Activated CD8-positive, alpha-beta T cell treated with anti-CD3 and anti-CD28 coated beads, Interleukin-2, amount 10 ng/mL, durations not matched to agents 7 days and 5 days (primary cell): ENCODE measurements around the gene THOC6. TPM values are rescaled to one million over a fixed set of nuclear protein-coding genes. Genes with fewer than 3 reads are reported as not detected.
"Not testable (repeated sequence)": the region's sequence is repeated elsewhere in the genome, so short reads cannot be mapped to it uniquely, and the experiment has no call there.

ENCODE experiments used
- ATAC-seq: fragments of 150-1000 bp; cut with Tn5 transposase; one replicate; pipeline ENCODE4 v1.10.0; 2021; ENCODE audit warnings: moderate library complexity
- CTCF ChIA-PET: fragments of 350-600 bp; sonication (Branson Sonifier 250); formaldehyde crosslinking; loops from one replicate; lab custom pipeline; 2021; ENCODE audit warnings: antibody characterized with exemption; lab: Charles Lee
- POLR2A ChIA-PET: fragments of 350-600 bp; sonication (Branson Sonifier 250); formaldehyde crosslinking; loops from one replicate; lab custom pipeline; 2021; ENCODE audit warnings: antibody characterized with exemption; lab: Charles Lee
- DNase-seq: peaks from one replicate; pipeline ENCODE4 v3.0.0-alpha.2; 2020
- H3K27ac Mint-ChIP-seq: one replicate; pipeline ENCODE4 v1.8.0; 2021; ENCODE audit warnings: mild to moderate bottlenecking, mixed read lengths
- H3K27me3 Mint-ChIP-seq: one replicate; pipeline ENCODE4 v1.8.0; 2021; ENCODE audit warnings: low read depth, mixed read lengths
- H3K36me3 Mint-ChIP-seq: one replicate; pipeline ENCODE4 v1.8.0; 2021; ENCODE audit warnings: low read depth, mixed read lengths
- H3K4me1 Mint-ChIP-seq: one replicate; pipeline ENCODE4 v1.8.0; 2021; ENCODE audit warnings: low read depth, mixed read lengths
- H3K4me3 Mint-ChIP-seq: one replicate; pipeline ENCODE4 v1.8.0; 2021; ENCODE audit warnings: mild to moderate bottlenecking, mixed read lengths
- H3K9me3 Mint-ChIP-seq: one replicate; pipeline ENCODE4 v1.8.0; 2022; ENCODE audit warnings: mixed read lengths; ENCODE audit not compliant: insufficient read depth
- total RNA-seq, 2 experiments: library from RNA; stranded (reverse); gene quantifications; one replicate each; pipeline ENCODE4 v1.2.3, GENCODE V29; 2021

The THOC6 gene
- total RNA-seq, 2 experiments from 2014 or later, result 57.4 to 57.9 TPM

DNA sequence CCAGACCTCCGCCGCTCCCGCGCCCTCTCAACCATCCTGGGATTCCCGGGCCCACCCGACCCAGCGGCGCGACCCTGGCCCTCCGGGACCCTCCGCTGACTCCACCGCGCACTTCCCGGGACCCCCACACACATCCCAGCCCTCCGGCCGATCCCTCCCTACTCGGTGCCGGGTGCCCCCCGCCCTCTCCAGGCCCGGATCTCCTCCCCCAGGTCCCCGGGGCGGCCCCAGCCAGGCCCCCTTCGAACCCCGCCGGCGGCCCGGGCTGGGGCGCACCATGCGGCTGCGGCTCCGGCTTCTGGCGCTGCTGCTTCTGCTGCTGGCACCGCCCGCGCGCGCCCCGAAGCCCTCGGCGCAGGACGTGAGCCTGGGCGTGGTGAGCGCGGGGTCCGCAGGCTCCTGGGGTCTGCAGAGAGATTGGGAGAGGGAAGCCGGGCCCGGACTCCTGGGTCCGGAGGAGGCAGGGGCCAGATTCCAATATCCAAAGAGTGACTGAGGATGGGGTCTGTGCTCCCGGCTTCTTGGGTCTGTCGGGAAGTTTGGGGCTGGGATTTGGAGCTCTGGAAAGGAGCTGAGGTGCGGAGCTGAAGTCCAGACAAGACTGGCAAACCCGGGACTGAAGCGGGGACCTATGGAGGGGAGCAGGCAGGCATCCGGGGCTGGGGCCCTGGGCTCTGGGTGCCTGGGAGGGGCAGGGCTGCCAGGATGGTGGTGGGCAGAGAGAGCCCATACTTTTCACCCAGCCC, 23.0 kb downstream of the THOC6 start:
- Mint-ChIP-seq H3K27me3 (peaks cover 32% of the 10 kb centered on the region), H3K36me3 (peaks cover 47% of the 10 kb centered on the region), H3K4me3 (peak overlapping the region; percentile 83), H3K9me3 (no peaks in the 10 kb centered on the region), H3K4me1 (peaks cover 59% of the 10 kb centered on the region), H3K27ac (peak overlapping the region; percentile 90)
- CTCF ChIA-PET, result interaction anchor here (0.6 to 16.3 kb wide), 4 partner anchors 12 to 174 kb away, joined by 3 to 270 read pairs (median 24); no protein-coding TSS in a partner anchor
- DNase-seq (peak; percentile 53), ATAC-seq (peak; percentile 42)
- POLR2A ChIA-PET, result interaction anchor here (0.8 to 2.4 kb wide), 4 partner anchors 11 to 87 kb away, joined by 3 to 19 read pairs (median 6); partner anchors contain the start of genes HCFC1R1, THOC6 and ZNF213

DNA sequence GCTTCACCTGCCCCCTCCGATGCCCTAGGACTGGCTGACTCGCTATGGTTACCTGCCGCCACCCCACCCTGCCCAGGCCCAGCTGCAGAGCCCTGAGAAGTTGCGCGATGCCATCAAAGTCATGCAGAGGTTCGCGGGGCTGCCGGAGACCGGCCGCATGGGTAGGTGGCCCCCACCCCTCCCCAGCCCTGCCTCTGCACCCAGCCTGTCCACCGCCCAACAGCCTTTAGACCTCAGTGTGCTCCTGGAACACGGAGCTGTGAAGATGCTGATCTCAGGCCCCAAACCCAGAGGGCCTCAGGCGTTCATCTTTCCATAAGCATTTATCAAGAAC, 23.5 kb downstream of the THOC6 start:
- Mint-ChIP-seq H3K4me1 (peaks cover 64% of the 10 kb centered on the region), H3K9me3 (no peaks in the 10 kb centered on the region), H3K4me3 (peak overlapping the region; percentile 83), H3K27ac (peak overlapping the region; percentile 90), H3K27me3 (peaks cover 32% of the 10 kb centered on the region), H3K36me3 (peaks cover 51% of the 10 kb centered on the region)
- ChIA-PET POLR2A (interaction anchor here (0.8 to 2.4 kb wide), 5 partner anchors 10 to 102 kb away, joined by 3 to 19 read pairs (median 4); partner anchors contain the start of genes HCFC1R1, THOC6 and ZNF213), CTCF (interaction anchor here (0.6 to 16.3 kb wide), 7 partner anchors 12 to 175 kb away, joined by 3 to 270 read pairs (median 4); no protein-coding TSS in a partner anchor)
- ATAC-seq (no peak), DNase-seq (peak; percentile 46)

DNA sequence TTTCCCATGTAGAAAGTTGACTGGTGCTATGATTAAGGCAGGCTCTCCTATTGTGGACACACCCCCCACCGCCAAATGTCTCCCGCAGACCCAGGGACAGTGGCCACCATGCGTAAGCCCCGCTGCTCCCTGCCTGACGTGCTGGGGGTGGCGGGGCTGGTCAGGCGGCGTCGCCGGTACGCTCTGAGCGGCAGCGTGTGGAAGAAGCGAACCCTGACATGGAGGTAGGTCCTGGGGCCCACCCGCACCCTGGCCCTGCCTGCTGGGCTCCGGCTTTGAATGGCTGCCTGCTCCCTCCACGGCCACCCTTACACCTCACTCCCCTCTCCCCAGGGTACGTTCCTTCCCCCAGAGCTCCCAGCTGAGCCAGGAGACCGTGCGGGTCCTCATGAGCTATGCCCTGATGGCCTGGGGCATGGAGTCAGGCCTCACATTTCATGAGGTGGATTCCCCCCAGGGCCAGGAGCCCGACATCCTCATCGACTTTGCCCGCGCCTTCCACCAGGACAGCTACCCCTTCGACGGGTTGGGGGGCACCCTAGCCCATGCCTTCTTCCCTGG, 26.2 kb downstream of the THOC6 start:
- peaks cover 75% of the 10 kb centered on the region for H3K4me1 Mint-ChIP-seq
- no peaks in the 10 kb centered on the region for H3K9me3 Mint-ChIP-seq
- ChIA-PET CTCF (interaction anchor here (1.1 to 16.3 kb wide), 4 partner anchors 9 to 80 kb away, joined by 4 to 270 read pairs (median 20); no protein-coding TSS in a partner anchor), POLR2A (interaction anchor here (1.0 to 2.3 kb wide), 3 partner anchors 11 to 80 kb away, joined by 3 to 7 read pairs (median 3); no protein-coding TSS in a partner anchor)
- DNase-seq, result no peak
- peak overlapping the region; percentile 38 for H3K4me3 Mint-ChIP-seq
- peak overlapping the region; percentile 70 for H3K27ac Mint-ChIP-seq
- H3K27me3 Mint-ChIP-seq, result peaks cover 14% of the 10 kb centered on the region
- peaks cover 64% of the 10 kb centered on the region for H3K36me3 Mint-ChIP-seq
- ATAC-seq, result no peak

DNA sequence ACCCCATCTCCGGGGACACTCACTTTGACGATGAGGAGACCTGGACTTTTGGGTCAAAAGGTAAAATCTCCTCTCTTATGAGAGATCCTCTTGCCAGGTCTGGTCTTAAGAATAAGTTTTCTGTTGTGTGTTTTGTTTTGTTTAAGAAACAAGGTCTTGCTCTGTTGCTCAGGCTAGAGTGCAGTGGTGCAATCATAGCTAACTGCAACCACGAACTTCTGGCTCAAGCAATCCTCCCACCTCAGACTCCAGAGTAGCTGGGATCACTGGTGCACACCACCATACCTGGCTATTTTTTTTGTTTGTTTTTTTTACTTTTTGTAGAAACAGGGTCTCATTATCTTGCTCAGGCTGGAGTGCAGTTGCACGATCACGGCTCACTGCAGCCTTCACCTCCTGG, 26.7 kb downstream of the THOC6 start:
- Mint-ChIP-seq H3K4me3 (peak overlapping the region; percentile 38), H3K36me3 (peaks cover 65% of the 10 kb centered on the region), H3K27me3 (peaks cover 10% of the 10 kb centered on the region), H3K27ac (peak overlapping the region; percentile 70), H3K9me3 (no peaks in the 10 kb centered on the region), H3K4me1 (peaks cover 76% of the 10 kb centered on the region)
- CTCF ChIA-PET, result interaction anchor here (1.6 to 16.3 kb wide), 3 partner anchors 8 to 28 kb away, joined by 4 to 270 read pairs (median 32); no protein-coding TSS in a partner anchor
- no peak for DNase-seq
- ATAC-seq, result no peak
- POLR2A ChIA-PET, result interaction anchor here (1.0 to 1.3 kb wide), 2 partner anchors 15 to 23 kb away, joined by 3 to 4 read pairs; partner anchors contain the start of gene IL32

DNA sequence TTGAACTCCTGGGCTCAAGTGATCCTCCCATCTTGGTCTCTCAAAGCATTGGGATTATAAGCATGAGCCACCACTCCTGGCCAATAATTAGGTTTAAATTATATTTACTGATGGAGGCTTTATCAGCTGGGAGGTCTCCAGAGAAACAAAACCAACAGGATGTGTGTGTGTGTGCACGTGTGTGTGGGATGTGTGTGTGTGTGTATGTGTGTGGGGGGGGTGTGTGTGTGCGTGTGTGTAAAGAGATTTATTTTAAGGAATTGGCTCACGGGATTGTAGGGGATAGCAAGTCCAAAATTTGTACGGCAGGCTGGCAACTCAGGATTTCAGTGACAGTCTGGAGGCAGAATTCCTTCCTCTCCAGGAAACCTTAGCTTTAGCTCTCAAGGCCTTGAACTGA, 27.2 kb downstream of the THOC6 start:
- H3K4me3 Mint-ChIP-seq, result peak overlapping the region; percentile 38

DNA sequence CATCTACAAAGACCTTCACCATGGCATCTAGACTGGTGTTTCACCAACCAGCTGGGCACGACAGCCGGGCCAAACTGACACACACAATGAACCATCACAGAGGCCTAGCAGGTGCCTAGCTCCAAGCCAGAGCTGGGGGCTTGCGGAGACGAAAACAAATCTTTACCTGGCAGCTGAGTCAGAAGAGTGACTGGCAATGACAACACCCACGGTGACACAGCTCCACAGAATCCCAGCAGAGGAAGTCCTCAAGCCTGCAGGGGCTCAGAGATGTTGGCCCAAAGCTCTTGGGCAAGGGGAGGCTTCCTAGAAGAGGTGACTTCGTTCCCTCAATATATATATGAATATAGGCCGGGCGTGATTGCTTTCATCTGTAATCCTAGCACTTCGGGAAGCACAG, 27.7 kb downstream of the THOC6 start:
- no peak for ATAC-seq
- Mint-ChIP-seq H3K4me3 (no peak overlapping the region), H3K9me3 (no peaks in the 10 kb centered on the region), H3K36me3 (peaks cover 72% of the 10 kb centered on the region), H3K27me3 (peaks cover 10% of the 10 kb centered on the region), H3K4me1 (peaks cover 82% of the 10 kb centered on the region), H3K27ac (peak overlapping the region; percentile 70)
- DNase-seq, result no peak
- CTCF ChIA-PET, result interaction anchor here (0.8 to 16.3 kb wide), 4 partner anchors 20 to 78 kb away, joined by 3 to 270 read pairs (median 4); no protein-coding TSS in a partner anchor
- POLR2A ChIA-PET, result interaction anchor here (1.2 to 1.3 kb wide), 2 partner anchors 14 to 26 kb away, joined by 3 to 4 read pairs; partner anchors contain the start of gene IL32

More for the DNA sequence above, 27.2 kb downstream of the THOC6 start:
- Mint-ChIP-seq H3K9me3 (no peaks in the 10 kb centered on the region), H3K4me1 (peaks cover 79% of the 10 kb centered on the region), H3K27ac (peak overlapping the region; percentile 70), H3K27me3 (peaks cover 10% of the 10 kb centered on the region), H3K36me3 (peaks cover 69% of the 10 kb centered on the region)
- ChIA-PET CTCF (interaction anchor here (0.8 to 16.3 kb wide), 4 partner anchors 20 to 79 kb away, joined by 3 to 270 read pairs (median 4); no protein-coding TSS in a partner anchor), POLR2A (interaction anchor here (1.2 to 1.3 kb wide), 2 partner anchors 14 to 26 kb away, joined by 3 to 4 read pairs; partner anchors contain the start of gene IL32)
- ATAC-seq (no peak), DNase-seq (no peak)

DNA sequence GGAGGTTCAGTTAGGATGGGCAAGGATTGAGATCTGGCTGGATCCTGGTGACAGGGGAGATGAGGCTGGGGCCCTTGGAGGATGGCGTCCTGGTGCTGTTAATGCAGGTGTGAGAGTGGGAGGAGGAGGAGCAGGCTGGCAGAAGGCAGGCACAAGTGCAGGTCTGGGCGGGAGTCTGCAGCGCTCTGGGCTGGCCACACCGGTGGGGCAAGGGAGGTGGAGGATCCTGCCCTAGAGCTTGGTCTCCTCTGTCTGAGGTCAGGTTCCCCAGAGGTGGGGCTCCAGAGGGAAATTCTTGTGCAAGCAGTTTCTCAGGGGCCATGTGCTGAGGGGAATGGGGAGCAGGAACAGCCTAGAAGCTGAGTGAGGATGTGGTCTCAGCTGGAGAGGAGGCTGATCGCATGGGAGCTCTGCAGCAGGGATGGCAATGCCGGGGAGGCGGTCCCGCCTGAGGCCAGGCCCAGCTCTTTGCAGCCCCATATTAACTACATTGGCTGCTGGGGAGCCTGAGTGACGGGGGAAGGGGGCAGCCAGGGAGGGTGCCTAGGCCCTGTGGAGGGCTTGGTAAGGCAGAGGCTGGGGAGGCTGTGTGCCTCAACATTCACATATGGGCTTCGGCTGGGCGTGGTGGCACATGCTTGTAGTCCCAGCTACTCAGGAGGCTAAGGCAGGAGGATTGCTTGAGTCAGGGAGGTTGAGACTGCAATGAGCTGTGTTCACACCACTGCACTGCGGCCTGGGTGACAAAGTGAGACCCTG, 28.9 kb downstream of the THOC6 start:
- Mint-ChIP-seq H3K27ac (peak overlapping the region; percentile 72), H3K36me3 (peaks cover 78% of the 10 kb centered on the region), H3K4me1 (peaks cover 91% of the 10 kb centered on the region)
- ATAC-seq, result peak; percentile 37
- CTCF ChIA-PET, result interaction anchor here (16.3 kb wide), 1 partner anchor 22 kb away, joined by 270 read pairs; no protein-coding TSS in a partner anchor
- H3K27me3 Mint-ChIP-seq, H3K4me3 Mint-ChIP-seq, H3K9me3 Mint-ChIP-seq, DNase-seq, POLR2A ChIA-PET: not testable (repeated sequence)

DNA sequence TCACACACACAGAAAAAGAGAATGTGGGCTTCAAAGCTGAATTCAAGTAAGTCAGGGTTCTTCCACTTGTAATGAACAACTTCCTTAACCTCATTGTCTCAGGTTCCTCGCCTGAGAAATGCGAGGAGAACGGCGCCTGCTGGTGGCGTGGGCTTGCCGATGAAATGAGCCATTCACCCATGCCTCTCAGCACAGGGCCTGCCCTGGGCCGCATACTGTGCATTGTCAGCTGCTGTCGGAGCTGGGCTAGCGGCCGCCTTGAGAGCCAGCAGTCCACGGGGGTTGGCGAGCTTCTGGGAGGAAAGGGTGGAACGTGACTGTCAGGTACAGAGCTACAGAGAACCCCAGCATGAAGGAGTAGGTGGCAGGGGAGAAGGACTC, 29.5 kb downstream of the THOC6 start:
- CTCF ChIA-PET, H3K9me3 Mint-ChIP-seq, H3K27me3 Mint-ChIP-seq, DNase-seq, POLR2A ChIA-PET, ATAC-seq, H3K4me3 Mint-ChIP-seq: not testable (repeated sequence)
- peak overlapping the region; percentile 51 for H3K27ac Mint-ChIP-seq
- H3K36me3 Mint-ChIP-seq, result peaks cover 77% of the 10 kb centered on the region
- H3K4me1 Mint-ChIP-seq, result peaks cover 85% of the 10 kb centered on the region

DNA sequence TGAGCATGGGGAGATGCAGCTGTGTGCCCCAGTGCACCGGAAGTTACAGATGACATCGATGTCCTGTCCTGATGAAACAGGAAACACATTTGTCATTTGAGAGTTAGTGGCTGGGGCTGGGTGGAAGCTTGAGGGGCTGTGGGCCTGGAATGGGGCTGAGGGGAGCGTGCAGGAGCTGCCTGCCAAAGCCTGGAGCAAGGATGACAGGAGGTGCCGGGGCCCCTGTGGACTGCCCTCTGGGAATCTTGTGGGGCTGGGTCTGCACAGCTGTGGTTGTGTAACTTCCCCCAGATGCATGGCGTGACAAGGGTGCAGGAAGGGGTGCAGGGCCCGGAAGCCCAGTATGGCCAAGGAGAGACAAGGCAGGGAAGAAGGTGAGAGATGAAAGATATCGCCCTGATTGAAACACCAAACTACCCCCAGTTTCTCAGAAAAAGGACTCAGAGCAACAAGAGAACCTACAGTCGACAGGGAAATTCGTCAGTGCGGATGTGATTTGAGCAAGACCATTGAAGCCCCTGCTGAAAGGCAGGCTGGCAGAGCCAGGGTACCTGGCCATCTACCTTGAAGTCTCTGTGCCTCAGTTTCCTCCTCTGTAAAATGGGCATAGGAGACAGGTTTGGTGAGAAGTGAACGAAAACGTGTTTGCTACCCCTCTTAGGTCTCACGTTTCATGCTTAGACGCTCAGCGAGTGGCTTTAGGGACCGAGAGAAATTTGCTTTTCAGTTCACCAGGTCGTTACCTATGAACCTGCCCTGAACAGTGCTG, 31.3 kb downstream of the THOC6 start:
- Mint-ChIP-seq H3K36me3 (peaks cover 77% of the 10 kb centered on the region), H3K4me1 (peaks cover 75% of the 10 kb centered on the region), H3K4me3 (peak overlapping the region; percentile 63), H3K27ac (peak overlapping the region; percentile 95), H3K9me3 (no peaks in the 10 kb centered on the region), H3K27me3 (no peaks in the 10 kb centered on the region)
- CTCF ChIA-PET, result interaction anchor here (1.4 to 2.7 kb wide), 4 partner anchors 21 to 75 kb away, joined by 4 to 30 read pairs (median 15); no protein-coding TSS in a partner anchor
- POLR2A ChIA-PET, result interaction anchor here (1.0 to 2.1 kb wide), 3 partner anchors 10 to 79 kb away, joined by 4 to 9 read pairs (median 6); partner anchors contain the start of genes IL32 and ZNF213
- DNase-seq (peak; percentile 80), ATAC-seq (peak; percentile 18)

DNA sequence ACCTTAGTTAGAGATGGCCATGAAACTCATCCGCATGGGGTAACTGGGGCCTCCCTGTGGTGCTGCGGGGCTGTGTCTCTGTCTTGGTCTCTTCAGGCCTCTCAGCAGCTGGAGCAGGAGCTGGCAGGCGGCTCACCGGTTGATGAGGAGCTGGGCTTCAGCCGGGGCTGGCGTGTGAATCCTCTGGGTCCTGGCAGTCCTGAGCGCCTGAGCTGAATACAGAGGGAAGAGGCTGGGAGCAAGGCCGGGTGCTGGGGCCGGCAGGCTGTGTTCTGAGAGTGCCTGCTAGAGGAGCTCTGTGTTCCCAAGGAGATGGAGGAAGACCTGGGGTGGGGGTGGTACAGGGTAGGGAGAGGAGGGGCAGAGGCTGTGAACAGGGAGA, 31.9 kb downstream of the THOC6 start:
- H3K27ac Mint-ChIP-seq, result peak overlapping the region; percentile 95
- CTCF ChIA-PET, result interaction anchor here (0.6 to 2.7 kb wide), 6 partner anchors 20 to 79 kb away, joined by 3 to 30 read pairs (median 8); partner anchors contain the start of gene ZNF213
- POLR2A ChIA-PET, result interaction anchor here (0.7 to 4.3 kb wide), 5 partner anchors 8 to 115 kb away, joined by 3 to 19 read pairs (median 6); partner anchors contain the start of genes IL32, ZNF213 and ZSCAN10
- peak overlapping the region; percentile 63 for H3K4me3 Mint-ChIP-seq
- H3K27me3 Mint-ChIP-seq, DNase-seq, H3K9me3 Mint-ChIP-seq, ATAC-seq: not testable (repeated sequence)
- peaks cover 75% of the 10 kb centered on the region for H3K4me1 Mint-ChIP-seq
- H3K36me3 Mint-ChIP-seq, result peaks cover 77% of the 10 kb centered on the region
